Stimulated activated CD8-positive, alpha-beta memory T cell treated with anti-CD3 and anti-CD28 coated beads, Interleukin-7, amount 100 ng/mL, for 1 hour (primary cell): ENCODE results near the gene MBD5.

Source experiments
- DNase-seq, 2 donors: peaks; one replicate each; pipeline ENCODE4 v3.0.0-alpha.2; 2020; ENCODE audit warnings: low read depth in 2 of 2

Gene MBD5

DNA sequence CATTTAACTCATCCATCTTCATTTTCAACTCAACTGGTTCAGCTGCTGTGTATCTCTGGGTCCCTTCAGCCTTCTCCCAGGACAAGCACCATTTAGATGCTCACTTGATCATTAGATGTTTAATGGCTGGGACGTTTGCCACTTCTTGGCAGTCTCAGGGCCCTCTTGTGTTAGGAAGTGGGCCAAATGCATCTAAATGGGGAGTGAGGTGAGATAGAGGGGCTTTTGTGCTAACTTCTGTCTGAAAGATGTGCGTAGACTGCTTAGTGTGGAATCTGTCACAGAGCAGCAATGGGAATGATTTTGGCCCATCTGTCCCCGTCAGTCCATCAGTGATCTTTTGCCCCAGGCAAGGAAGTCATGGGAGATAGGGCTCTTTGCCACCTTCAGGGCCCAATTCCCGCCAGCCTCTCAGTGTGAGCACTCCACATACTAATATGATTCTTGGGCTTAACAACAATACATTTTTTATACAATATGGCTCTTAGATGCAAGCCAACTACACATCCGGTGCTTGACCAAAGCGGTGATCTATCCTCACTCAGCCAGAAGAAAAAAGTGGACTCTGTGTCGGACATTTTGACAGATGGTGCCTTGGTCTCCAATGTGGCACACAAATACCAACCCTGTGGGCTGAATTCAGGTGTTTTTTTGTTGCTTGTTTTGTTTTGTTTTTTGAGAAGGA lies 528.0 kb downstream of the MBD5 start:
- DNase-seq: no peak

DNA sequence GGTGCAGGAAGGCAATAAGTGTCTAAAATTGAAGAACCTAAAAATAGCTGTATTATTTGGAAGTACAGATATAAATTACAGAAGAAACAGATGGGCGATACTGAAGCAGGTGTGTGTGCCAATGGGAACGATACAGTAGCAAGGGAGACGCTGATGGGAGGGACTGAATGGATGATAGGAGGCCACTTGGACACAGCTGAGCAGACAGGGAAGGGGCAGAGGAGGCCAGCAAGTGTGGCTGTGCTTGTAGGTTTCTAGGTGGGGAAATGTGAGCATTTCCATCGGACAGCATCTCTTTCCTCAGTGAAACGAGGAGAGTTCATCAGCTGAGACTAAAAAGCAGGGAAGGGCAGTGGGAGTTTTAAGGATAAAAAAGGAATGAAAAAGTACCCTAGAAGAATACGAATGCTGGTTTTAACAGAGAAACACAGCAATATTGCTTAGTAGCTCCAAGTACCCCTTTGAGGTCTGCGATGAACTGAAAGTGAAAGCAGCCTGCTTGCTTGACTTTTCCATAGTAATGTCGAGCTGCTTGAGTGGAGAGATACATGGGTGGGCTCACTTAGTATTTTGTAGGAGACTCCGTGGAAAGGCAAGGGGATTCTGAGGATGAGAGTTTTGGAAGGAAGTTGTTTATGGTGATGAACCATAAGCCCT lies 531.9 kb downstream of the MBD5 start:
- no peak for DNase-seq

DNA sequence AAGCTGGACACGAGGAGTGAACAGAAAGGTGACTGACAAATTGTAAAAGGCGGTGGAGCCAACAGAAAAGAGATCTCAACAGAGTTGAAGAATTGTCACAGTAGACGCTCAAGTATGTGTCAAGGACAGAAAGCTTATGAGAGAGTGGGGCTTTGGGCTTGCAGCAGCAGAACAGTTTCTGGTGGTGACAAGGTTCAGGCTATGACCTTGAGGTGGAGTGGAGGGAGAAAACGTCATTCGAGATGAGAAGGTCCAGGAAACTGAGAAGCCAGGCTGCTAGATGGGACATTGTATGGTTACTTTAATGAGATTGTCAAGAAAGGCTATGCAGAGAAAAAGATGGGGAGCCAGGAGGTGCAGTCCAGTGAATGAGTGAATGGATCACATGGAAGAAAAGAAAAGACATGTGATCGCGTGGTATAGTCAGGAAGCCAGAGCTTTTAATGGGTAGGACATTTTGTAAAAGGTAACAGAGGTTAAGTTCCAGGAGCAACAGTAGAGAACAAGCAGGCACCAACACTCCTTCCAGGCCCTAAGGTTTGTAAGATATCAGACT lies 532.5 kb downstream of the MBD5 start:
- no peak for DNase-seq

DNA sequence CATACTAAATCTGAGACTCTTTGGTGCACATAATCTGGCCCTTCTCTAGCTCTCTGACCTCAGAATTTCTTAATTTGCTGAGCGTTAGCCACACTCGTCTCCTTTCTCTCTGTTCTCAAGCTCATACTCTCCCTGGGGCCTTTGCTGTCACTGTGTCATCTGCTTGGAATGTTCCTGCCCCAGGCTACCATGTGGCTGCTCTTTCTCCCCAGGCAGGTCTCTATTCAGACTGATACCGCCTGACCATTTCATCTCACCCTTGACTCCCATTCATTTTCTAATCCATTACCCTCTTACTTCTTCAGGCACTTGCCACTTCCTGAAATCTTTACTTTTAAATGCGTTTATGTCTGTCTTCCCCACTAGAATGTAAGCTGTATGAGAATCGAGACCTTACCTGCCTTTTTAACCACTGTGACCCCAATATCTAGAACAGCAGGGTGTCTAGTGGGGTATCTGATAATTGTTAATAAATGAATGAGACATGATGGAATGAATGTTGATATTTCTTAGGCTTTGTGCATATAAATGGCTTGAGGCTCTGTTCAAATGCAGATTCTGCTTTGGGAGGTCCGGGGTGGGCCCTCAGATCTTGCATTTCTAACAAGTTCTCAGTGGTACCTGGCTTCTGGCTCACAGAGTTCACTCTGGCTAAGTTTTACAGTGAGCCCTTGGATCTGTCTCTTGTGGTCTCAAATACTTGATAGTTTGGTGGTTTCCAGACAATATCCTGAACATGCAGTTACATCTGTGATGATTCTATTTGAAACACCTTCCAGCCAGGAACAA lies 533.8 kb downstream of the MBD5 start:
- DNase-seq: no peak

DNA sequence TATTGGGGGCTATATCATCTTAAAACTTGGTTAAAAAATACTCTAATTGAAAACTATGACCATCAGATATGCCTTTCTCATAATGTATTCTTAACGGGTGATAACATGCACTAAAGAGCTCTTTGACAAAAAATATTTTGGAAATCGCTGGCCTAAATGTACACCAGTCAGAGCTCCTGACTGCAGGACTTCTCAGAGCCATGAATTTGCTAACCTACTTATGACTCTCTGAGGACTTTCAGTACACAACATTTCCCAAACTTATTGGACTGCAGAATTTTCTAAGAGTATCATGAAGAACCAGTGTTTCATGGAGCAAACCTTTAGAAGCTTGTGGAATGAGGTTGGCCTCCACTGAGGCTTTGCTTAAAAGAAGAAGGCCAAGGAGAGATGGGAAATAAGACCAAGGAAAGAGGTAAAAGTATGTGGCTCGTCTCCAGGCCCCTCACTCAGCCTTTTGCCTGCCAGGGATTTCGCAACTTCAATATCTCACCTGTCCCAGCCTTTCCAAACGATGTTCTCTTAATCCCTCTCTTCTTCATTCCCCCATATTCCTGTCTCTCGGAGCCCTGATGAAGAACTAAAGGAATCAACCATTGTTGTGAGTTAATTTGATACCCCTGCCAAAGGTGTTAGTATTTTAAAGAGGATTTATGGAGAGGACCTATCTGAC lies 534.9 kb downstream of the MBD5 start:
- DNase-seq: no peak

DNA sequence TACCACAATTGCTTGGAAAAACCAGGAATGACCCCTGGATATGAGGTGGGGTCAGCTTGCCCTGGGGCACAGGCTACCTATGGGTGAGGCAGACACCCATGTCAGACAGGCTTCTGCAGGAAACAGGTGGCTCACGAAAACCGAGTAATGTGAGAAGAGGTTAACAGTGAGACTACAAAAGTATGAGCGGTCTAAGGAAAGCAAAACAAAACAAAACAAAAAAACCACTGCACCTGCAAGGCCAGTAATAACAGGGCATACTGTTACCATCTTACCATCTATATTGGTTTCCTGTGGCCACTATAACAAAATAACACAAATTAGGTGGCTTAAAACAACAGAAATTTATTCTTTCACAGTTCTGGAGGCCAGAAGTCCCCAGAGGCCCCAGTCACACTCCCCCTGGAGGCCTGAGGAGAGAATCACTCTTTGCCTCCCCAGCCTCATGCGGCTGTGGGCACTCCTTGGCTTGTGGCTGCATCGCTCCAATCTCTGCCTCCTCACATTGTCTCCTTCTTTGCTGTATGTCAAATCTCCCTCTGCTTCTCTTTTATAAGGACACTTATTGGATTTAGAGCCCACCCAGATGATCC lies 537.0 kb downstream of the MBD5 start:
- no peak for DNase-seq

DNA sequence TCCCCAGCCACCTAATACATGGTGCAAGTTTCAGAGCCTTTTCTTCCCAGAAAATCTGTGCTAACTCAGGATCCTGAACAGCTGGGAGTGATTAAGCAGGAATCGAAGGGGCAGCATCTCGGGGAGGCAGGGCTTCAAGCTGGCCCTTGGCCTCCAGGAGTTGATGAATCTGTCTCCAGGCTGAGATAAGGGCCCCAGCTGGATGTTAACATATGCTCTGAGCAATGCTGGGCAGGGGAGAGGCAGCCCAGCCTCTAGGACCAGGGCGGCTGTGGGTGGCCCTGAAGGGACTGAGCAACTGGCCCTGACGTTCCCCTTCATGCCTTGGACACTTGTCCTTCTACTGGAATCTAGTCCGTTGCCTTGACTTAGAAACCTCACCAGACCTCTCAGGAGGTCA lies 539.6 kb downstream of the MBD5 start:
- no peak for DNase-seq

DNA sequence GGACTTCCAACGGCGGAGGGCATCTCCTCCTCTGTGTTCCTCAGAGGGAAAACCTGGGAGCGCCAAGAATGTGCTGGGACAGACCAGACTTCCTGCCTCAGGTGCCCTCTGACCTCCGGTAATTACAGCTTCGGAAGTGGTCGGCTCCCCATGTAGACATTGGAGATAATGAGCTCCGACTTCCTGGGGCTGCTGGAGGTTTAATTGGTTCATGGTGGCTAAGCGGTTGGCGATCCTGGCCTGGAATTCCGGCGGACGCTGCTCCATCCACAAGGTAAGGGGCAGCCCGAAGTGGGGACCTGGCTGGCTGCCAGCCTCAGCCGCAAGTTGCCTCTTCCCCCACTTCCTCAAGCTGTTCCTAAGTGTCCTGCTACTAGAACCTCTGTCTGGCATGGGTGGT lies 540.5 kb downstream of the MBD5 start:
- DNase-seq: no peak

DNA sequence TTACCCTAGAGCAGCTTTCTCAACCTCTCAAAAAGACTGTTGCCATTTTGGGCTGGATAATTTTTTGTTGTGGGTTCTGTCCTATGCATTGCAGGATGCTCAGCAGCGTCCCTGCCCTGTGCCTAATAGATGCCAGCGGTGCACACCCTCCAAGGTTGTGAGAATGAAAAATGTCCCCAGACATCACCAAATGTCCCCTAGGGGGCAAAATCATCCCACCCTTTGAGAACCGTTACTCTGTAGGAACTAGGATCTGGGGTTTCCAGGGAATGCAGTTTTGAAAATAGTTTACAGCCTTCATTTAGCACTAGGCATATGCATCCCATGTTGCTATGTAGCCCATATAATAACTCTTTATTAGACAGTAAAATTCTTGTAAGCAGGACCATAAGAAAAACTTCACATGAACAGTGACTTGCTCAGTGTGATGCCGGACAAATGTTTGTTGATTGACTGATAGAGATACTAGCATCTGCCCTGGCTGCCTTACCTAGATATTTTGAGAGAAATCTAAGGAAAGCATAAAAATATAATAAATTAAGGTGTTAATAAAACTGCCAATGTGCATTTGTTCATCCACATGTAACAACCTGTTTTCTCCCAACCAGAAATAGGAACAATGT lies 544.5 kb downstream of the MBD5 start:
- no peak for DNase-seq
